ENCODE measurements around the gene EPHX1. TPM values are rescaled to one million over a fixed set of nuclear protein-coding genes. Genes with fewer than 3 reads are reported as not detected.

EPHX1 gene
- total RNA-seq, 1 donor from 2014 or later = 76.0 TPM

Other genes with a start within 250 kb of the EPHX1 start
- 80.0 TPM for gene ENAH, start 157.0 kb upstream of the EPHX1 start, total RNA-seq
- gene SRP9, start 32.3 kb upstream of the EPHX1 start, total RNA-seq = 192 TPM
- gene TMEM63A, start 72.3 kb downstream of the EPHX1 start, total RNA-seq = 30.6 TPM
- gene LEFTY1, start 79.0 kb downstream of the EPHX1 start, total RNA-seq = not detected
- gene PYCR2, start 114.1 kb downstream of the EPHX1 start, total RNA-seq = 58.6 TPM
- gene LEFTY2, start 131.1 kb downstream of the EPHX1 start, total RNA-seq = 0.19 TPM
- 11.7 TPM for gene SDE2, start 189.2 kb downstream of the EPHX1 start, total RNA-seq